Esophagus muscularis mucosa (tissue), 4 donors: Measurements from ENCODE around the gene TUBA4A.

ENCODE experiments used
- EP300 ChIP-seq: sonication (generic); formaldehyde crosslinking; IDR thresholded peaks from one replicate; pipeline ENCODE4 v1.6.1; 2017; ENCODE audit warnings: antibody characterized with exemption
- POLR2A ChIP-seq: fragments of 450-650 bp; IDR thresholded peaks from one replicate; pipeline ENCODE4 v1.6.1; 2017; ENCODE audit warnings: antibody characterized with exemption, moderate library complexity, mild to moderate bottlenecking, low read depth
- POLR2AphosphoS5 ChIP-seq, 2 donors: sonication (generic); formaldehyde crosslinking; IDR thresholded peaks; one replicate each; pipeline ENCODE4 v1.6.1; 2017; ENCODE audit warnings: antibody characterized with exemption in 2 of 2
- TF ChIP-seq, protein P1 (sequence below), 3 experiments: fragments of 200-600 bp in 2 of 3; fragments of 450-650 bp in 1 of 3; sonication (generic) in 2 of 3; IDR thresholded peaks; one replicate each; pipeline ENCODE4 v1.5.1; 2017 to 2019; ENCODE audit warnings: antibody characterized with exemption in 3 of 3, mild to moderate bottlenecking in 2 of 3, moderate library complexity in 1 of 3

DNA sequence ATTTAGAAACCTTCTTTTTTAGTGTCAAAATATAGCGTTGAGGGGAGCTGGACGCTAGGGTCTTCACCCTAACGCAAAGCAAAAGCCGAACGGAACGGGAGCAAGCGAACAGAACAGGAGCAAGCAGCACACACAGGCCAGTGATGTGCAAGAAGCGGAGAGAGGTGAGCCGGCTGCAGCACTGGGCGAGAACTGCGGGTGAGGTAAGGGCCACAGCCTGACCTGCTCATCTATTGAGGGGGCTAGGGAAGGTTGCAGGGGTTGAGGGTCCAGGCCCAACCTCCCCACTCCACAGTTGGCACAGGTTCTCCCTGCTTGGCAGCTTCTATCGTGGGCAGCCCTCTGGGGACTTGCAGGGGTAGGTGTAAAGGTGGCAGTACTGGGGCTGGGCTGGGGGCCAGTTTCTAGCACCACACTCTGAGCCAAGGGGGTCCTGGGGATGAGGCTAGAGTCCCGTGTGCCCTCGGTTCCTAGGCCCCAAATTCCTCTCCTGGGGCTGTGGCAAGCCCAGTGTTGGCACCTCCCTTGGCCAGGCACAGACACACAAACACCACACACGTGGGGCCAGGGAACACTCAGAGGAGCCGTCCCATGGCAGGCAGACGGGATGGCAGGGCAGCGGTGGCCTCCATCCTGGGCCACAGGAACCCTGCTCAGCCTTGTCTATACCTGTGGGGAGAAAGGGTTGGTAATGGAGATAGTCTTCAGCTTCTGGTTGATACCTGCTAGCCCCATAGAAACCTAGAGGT lies 33.8 kb downstream of the TUBA4A start:
- TF ChIP-seq POLR2A (no peak), EP300 (no peak), POLR2AphosphoS5 (IDR thresholded peaks at IDR 0.05) (no peak)
- TF ChIP-seq, protein P1, sequence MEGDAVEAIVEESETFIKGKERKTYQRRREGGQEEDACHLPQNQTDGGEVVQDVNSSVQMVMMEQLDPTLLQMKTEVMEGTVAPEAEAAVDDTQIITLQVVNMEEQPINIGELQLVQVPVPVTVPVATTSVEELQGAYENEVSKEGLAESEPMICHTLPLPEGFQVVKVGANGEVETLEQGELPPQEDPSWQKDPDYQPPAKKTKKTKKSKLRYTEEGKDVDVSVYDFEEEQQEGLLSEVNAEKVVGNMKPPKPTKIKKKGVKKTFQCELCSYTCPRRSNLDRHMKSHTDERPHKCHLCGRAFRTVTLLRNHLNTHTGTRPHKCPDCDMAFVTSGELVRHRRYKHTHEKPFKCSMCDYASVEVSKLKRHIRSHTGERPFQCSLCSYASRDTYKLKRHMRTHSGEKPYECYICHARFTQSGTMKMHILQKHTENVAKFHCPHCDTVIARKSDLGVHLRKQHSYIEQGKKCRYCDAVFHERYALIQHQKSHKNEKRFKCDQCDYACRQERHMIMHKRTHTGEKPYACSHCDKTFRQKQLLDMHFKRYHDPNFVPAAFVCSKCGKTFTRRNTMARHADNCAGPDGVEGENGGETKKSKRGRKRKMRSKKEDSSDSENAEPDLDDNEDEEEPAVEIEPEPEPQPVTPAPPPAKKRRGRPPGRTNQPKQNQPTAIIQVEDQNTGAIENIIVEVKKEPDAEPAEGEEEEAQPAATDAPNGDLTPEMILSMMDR (IDR thresholded peaks at IDR 0.05) = no peak
